ENCODE data around the gene PFDN6.
A peak's percentile ranks its signal among the peaks of the same experiment; 100 is the strongest.

Gene PFDN6

GRCh38 chr6:33324125-33324524 lies 34.7 kb downstream of the PFDN6 start:
- H3K9me2 ChIP-seq (replicated peaks; ENCODE audit: insufficient read depth, low read length) = no peaks in the 10 kb centered on the region
- H3K79me2 ChIP-seq (ENCODE audit: low read length) = peaks cover 37% of the 10 kb centered on the region
- peaks cover 9% of the 10 kb centered on the region for H3K36me3 ChIP-seq (replicated peaks; ENCODE audit: insufficient read depth, low read length)
- peak overlapping the region; percentile 95 for H3K9ac ChIP-seq (ENCODE audit: low read length)
- no peaks in the 10 kb centered on the region for H3K27me3 ChIP-seq (replicated peaks; ENCODE audit: insufficient read depth, low read length)
- peak overlapping the region; percentile 78 for H3K27ac ChIP-seq (ENCODE audit: low read length)
- H3F3A ChIP-seq (ENCODE audit: insufficient read depth, low read length) = peaks cover 19% of the 10 kb centered on the region
- H2AFZ ChIP-seq (ENCODE audit: low read length) = peak overlapping the region; percentile 80
- no peak for DNase-seq
- peak overlapping the region; percentile 97 for H3K4me2 ChIP-seq (ENCODE audit: low read depth, low read length)
- H3K9me3 ChIP-seq (replicated peaks; ENCODE audit: insufficient read depth, low read length) = no peaks in the 10 kb centered on the region
- H4K20me1 ChIP-seq (ENCODE audit: insufficient read depth, low read length) = no peaks in the 10 kb centered on the region
- H3K4me3 ChIP-seq (ENCODE audit: low read length) = peak overlapping the region; percentile 97
- TF ChIP-seq EZH2phosphoT487 (IDR thresholded peaks at IDR 0.05; ENCODE audit: low read length) (no peak), EZH2 (optimal IDR thresholded peaks at IDR 0.05; ENCODE audit: low read depth, low read length) (no peak), CTCF (IDR thresholded peaks at IDR 0.05; ENCODE audit: low read length) (no peak)
- peaks cover 20% of the 10 kb centered on the region for H3K4me1 ChIP-seq (ENCODE audit: low read length)

- no peak overlapping the region for H2AFZ ChIP-seq (ENCODE audit: low read length)
- H3F3A ChIP-seq (ENCODE audit: insufficient read depth, low read length) = peaks cover 3% of the 10 kb centered on the region; the same call in 1 of the 2 replicates
- no peak overlapping the region for H3K4me2 ChIP-seq (ENCODE audit: low read depth, low read length)
- no peaks in the 10 kb centered on the region for H4K20me1 ChIP-seq (ENCODE audit: insufficient read depth, low read length)
- H3K27me3 ChIP-seq (replicated peaks; ENCODE audit: insufficient read depth, low read length) = no peaks in the 10 kb centered on the region
- H3K9ac ChIP-seq (ENCODE audit: low read length) = no peak overlapping the region
- H3K4me3 ChIP-seq (ENCODE audit: low read length) = no peak overlapping the region
- H3K27ac ChIP-seq (ENCODE audit: low read length) = no peak overlapping the region
- no peaks in the 10 kb centered on the region for H3K79me2 ChIP-seq (ENCODE audit: low read length)
- H3K9me3 ChIP-seq (replicated peaks; ENCODE audit: insufficient read depth, low read length) = no peaks in the 10 kb centered on the region
- TF ChIP-seq CTCF (IDR thresholded peaks at IDR 0.05; ENCODE audit: low read length) = no peak
- no peak for TF ChIP-seq EZH2phosphoT487 (IDR thresholded peaks at IDR 0.05; ENCODE audit: low read length)
- no peak for TF ChIP-seq EZH2 (optimal IDR thresholded peaks at IDR 0.05; ENCODE audit: low read depth, low read length)
- H3K4me1 ChIP-seq (ENCODE audit: low read length) = no peaks in the 10 kb centered on the region
- no peaks in the 10 kb centered on the region for H3K9me2 ChIP-seq (replicated peaks; ENCODE audit: insufficient read depth, low read length)
- no peaks in the 10 kb centered on the region for H3K36me3 ChIP-seq (replicated peaks; ENCODE audit: insufficient read depth, low read length)
- DNase-seq = no peak
These were observed 39.7 kb downstream of the PFDN6 start for GRCh38 chr6:33329058-33329457.

GRCh38 chr6:33330736-33331135 lies 41.3 kb downstream of the PFDN6 start:
- TF ChIP-seq CTCF (IDR thresholded peaks at IDR 0.05; ENCODE audit: low read length) = no peak
- TF ChIP-seq EZH2phosphoT487 (IDR thresholded peaks at IDR 0.05; ENCODE audit: low read length) = no peak
- no peak for TF ChIP-seq EZH2 (optimal IDR thresholded peaks at IDR 0.05; ENCODE audit: low read depth, low read length)
- no peak for DNase-seq
- H3K27ac ChIP-seq (ENCODE audit: low read length) = no peak overlapping the region

More at GRCh38 chr6:33330736-33331135, 41.3 kb downstream of the PFDN6 start:
- Histone ChIP-seq H3K36me3 (replicated peaks; ENCODE audit: insufficient read depth, low read length) (no peaks in the 10 kb centered on the region), H3K4me3 (ENCODE audit: low read length) (no peak overlapping the region), H4K20me1 (ENCODE audit: insufficient read depth, low read length) (no peaks in the 10 kb centered on the region), H3K4me2 (ENCODE audit: low read depth, low read length) (no peak overlapping the region), H3K27me3 (replicated peaks; ENCODE audit: insufficient read depth, low read length) (no peaks in the 10 kb centered on the region), H3F3A (ENCODE audit: insufficient read depth, low read length) (no peaks in the 10 kb centered on the region), H3K9ac (ENCODE audit: low read length) (no peak overlapping the region), H3K9me3 (replicated peaks; ENCODE audit: insufficient read depth, low read length) (no peaks in the 10 kb centered on the region), H3K9me2 (replicated peaks; ENCODE audit: insufficient read depth, low read length) (no peaks in the 10 kb centered on the region), H3K4me1 (ENCODE audit: low read length) (no peaks in the 10 kb centered on the region), H3K79me2 (ENCODE audit: low read length) (no peaks in the 10 kb centered on the region), H2AFZ (ENCODE audit: low read length) (no peak overlapping the region)

All from MM.1S (cell line).